Activated CD4-positive, alpha-beta T cell treated with anti-CD3 and anti-CD28 coated beads for 36 hours (primary cell): ENCODE measurements around the gene RASGRP4. TPM values are rescaled to one million over a fixed set of nuclear protein-coding genes. Genes with fewer than 3 reads are reported as not detected.

Experiments
- ATAC-seq: fragments of 200-7000 bp; cut with Tn5 transposase; one replicate; pipeline ENCODE4 v1.10.0; 2021; ENCODE audit warnings: mild to moderate bottlenecking, moderate library complexity
- CTCF ChIA-PET: fragments of 350-600 bp; sonication (Branson Sonifier 250); formaldehyde crosslinking; loops from one replicate; lab custom pipeline; 2021; ENCODE audit warnings: antibody characterized with exemption; lab: Charles Lee
- POLR2A ChIA-PET: fragments of 350-600 bp; sonication (Branson Sonifier 250); formaldehyde crosslinking; loops from one replicate; lab custom pipeline; 2021; ENCODE audit warnings: antibody characterized with exemption, inconsistent platforms; lab: Charles Lee
- DNase-seq: peaks from one replicate; pipeline ENCODE4 v3.0.0-alpha.2; 2020
- H3K27ac Mint-ChIP-seq: one replicate; pipeline ENCODE4 v1.8.0; 2021; ENCODE audit warnings: mixed read lengths
- H3K27me3 Mint-ChIP-seq: one replicate; pipeline ENCODE4 v1.8.0; 2021; ENCODE audit warnings: mixed read lengths
- H3K36me3 Mint-ChIP-seq: one replicate; pipeline ENCODE4 v1.8.0; 2021; ENCODE audit warnings: low read depth, mixed read lengths
- H3K4me1 Mint-ChIP-seq: one replicate; pipeline ENCODE4 v1.8.0; 2021; ENCODE audit warnings: mixed read lengths
- H3K4me3 Mint-ChIP-seq: one replicate; pipeline ENCODE4 v1.8.0; 2021; ENCODE audit warnings: mild to moderate bottlenecking, moderate library complexity, mixed read lengths
- H3K9me3 Mint-ChIP-seq: one replicate; pipeline ENCODE4 v1.8.0; 2021; ENCODE audit warnings: low read depth, mixed read lengths
- intact Hi-C, 2 experiments: fragments of 100-400 bp; cut with DNase I in 1 of 2; cut with micrococcal nuclease in 1 of 2; formaldehyde crosslinking; loops; one replicate each; pipeline versions ENCODE4 v1.14.2 to v1.15.1; 2022 to 2024; cut with DNase I, micrococcal nuclease
- total RNA-seq, 2 experiments: library from RNA; stranded (reverse); gene quantifications; one replicate each; pipeline ENCODE4 v1.2.3, GENCODE V29; 2021

The RASGRP4 gene
- total RNA-seq, 2 experiments from 2014 or later: 5.6 to 5.9 TPM

DNA sequence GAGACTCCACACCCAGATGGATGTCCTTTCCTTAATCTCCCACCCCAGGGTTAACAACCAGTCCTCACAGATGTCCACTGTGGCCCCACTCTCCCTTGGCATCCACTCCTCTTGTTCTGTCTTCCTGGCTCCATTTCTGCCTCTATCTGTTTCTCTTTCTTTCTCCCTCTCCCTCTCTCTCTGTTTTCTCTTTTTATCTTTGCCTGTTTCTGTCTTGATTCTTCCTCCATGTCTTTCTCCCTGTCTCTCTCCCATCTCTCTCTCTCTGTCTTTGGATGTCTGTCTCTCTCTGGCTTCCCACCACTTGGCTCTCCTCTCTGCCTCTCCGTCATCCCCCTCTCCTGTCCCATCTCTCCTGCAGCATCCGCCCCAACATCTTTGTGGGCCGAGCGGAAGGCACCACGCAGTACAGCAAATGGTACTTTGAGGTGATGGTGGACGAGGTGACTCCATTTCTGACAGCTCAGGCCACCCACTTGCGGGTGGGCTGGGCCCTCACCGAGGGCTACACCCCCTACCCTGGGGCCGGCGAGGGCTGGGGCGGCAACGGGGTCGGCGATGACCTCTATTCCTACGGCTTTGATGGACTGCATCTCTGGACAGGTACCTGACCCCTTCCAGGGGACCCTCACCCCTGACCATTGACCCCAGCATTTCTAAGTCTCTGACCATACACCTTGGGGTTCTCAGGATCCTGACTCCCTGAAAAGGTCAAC is 31.8 kb upstream of the RASGRP4 start:
- intact Hi-C loops: no loop called here
- DNase-seq (no peak), ATAC-seq (no peak)
- Mint-ChIP-seq H3K4me3 (no peak overlapping the region), H3K4me1 (no peaks in the 10 kb centered on the region), H3K27ac (no peak overlapping the region), H3K9me3 (no peaks in the 10 kb centered on the region), H3K36me3 (peaks cover 3% of the 10 kb centered on the region), H3K27me3 (peaks cover 10% of the 10 kb centered on the region)
- ChIA-PET CTCF (interaction anchor here (0.9 kb wide), 1 partner anchor 55 kb away, joined by 3 read pairs; the partner anchor contains the start of gene FAM98C), POLR2A (no interaction called here)

DNA sequence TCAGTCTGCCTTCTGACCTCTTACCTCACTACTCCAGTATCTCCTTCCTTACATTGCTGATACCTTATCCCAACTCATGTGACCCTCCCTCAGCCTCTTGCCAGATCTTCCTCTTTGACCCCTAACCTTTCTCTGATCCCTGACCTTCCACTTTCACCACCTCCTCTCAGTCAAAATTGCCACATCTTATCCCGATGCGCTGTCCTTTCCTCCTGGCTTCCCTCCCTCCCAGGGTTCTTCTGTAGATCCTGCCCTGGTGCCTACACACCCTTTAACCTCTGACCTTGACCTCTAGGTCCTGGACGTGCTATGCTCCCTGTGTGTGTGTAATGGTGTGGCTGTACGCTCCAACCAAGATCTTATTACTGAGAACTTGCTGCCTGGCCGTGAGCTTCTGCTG is 31.2 kb upstream of the RASGRP4 start:
- H3K4me3 Mint-ChIP-seq: no peak overlapping the region
- no peak for ATAC-seq
- ChIA-PET POLR2A (interaction anchor here (0.6 kb wide), 1 partner anchor 416 kb away, joined by 4 read pairs; no protein-coding TSS in a partner anchor), CTCF (no interaction called here)
- intact Hi-C loops: no loop called here
- peaks cover 3% of the 10 kb centered on the region for H3K36me3 Mint-ChIP-seq
- H3K27ac Mint-ChIP-seq: no peak overlapping the region
- H3K4me1 Mint-ChIP-seq: no peaks in the 10 kb centered on the region
- H3K27me3 Mint-ChIP-seq: peaks cover 5% of the 10 kb centered on the region
- no peak for DNase-seq
- no peaks in the 10 kb centered on the region for H3K9me3 Mint-ChIP-seq

DNA sequence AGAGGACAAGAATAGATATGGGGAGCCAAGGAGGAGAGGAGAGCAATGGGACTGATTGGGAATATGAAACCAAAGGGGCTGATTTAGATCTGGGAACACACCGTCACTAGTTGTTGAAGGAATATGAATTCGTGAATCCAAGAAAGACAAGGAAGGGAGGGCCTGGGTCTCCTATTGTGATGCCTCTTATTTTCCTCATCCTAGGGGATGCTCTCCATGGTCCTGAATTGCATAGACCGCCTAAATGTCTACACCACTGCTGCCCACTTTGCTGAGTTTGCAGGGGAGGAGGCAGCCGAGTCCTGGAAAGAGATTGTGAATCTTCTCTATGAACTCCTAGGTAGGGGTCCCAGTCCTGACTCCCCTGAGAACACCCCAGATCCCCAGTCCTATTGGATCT is 29.0 kb upstream of the RASGRP4 start:
- DNase-seq: no peak
- POLR2A ChIA-PET: no interaction called here
- H3K27me3 Mint-ChIP-seq: peaks cover 3% of the 10 kb centered on the region

DNA sequence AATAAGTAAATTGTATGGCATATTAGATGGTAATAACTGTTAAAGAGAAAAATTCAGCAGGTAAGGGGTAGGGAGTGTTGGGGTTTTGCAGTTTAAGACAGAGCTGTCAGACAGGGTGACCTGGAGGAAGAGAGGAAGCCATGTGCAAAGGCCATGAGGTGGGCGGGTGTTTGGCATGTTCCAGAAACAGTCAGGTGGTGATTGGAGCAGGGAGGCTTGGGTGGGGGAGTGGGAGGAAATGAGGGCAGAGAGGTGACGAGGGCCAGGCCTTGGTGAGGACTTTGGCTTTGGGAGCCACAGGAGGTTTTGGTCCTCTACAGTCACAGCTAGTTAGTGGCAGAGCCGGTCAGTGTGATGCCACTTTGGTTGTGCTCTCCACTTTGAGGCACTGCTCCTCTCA is 27.6 kb upstream of the RASGRP4 start:
- peaks cover 2% of the 10 kb centered on the region for H3K27me3 Mint-ChIP-seq
- ATAC-seq (no peak), DNase-seq (no peak)
- H3K36me3 Mint-ChIP-seq: peaks cover 2% of the 10 kb centered on the region
- ChIA-PET CTCF (interaction anchor here (0.9 kb wide), 1 partner anchor 477 kb away, joined by 4 read pairs; the partner anchor contains the start of genes MRPS12 and SARS2), POLR2A (interaction anchor here (0.6 kb wide), 1 partner anchor 361 kb away, joined by 3 read pairs; no protein-coding TSS in a partner anchor)
- intact Hi-C loops: loop anchor here in 1 of 2 experiments (2.0 kb wide), 1 partner anchor 17 kb away; no protein-coding TSS in a partner anchor
- no peaks in the 10 kb centered on the region for H3K9me3 Mint-ChIP-seq
- H3K4me1 Mint-ChIP-seq: no peaks in the 10 kb centered on the region
- no peak overlapping the region for H3K27ac Mint-ChIP-seq
- H3K4me3 Mint-ChIP-seq: no peak overlapping the region

More for the DNA sequence above, 29.0 kb upstream of the RASGRP4 start:
- no peak overlapping the region for H3K4me3 Mint-ChIP-seq
- no peak for ATAC-seq
- peaks cover 3% of the 10 kb centered on the region for H3K36me3 Mint-ChIP-seq
- H3K9me3 Mint-ChIP-seq: no peaks in the 10 kb centered on the region
- H3K27ac Mint-ChIP-seq: no peak overlapping the region
- CTCF ChIA-PET: no interaction called here
- no peaks in the 10 kb centered on the region for H3K4me1 Mint-ChIP-seq
- intact Hi-C loops: no loop called here

DNA sequence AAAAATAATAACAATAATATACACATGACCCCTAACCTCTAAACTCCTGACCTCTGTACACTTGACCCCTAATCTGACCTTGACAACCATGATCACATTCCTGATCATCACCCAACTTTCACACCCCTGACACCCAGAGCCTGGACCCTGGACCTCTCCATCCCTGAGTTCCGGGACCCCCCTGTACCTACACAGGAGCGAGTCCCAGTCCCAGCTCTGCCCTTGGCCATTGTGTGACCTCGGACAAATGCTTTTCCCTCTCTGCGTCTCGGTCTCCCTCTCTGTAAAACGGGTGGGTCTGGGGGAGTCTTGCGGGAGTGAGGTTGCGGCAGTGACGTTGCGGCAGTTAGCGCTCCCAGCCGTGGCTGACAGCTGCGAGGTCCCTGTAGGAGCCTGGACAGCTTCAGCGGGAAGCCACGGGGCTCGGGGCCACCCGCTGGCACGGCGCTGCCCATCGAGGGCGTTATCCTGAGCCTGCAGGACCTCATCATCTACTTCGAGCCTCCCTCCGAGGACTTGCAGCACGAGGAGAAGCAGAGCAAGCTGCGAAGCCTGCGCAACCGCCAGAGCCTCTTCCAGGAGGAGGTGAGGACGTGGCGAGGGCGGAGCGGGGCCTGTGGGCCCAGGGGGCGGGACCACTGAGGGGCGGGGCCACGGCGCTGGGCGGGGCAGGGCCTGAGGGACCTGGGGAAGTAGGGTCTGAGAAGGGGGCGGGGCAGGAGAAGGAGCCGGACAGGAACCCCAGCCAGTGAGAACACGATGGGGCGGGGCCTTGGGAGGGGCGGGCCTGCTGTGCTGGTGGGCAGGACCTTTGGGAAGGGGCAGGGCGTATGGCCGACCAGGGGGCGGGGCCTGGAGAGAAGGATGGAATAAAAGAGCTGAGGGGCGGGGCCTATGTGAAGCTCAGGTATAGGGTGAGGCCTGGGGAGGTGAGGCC is 26.7 kb upstream of the RASGRP4 start:
- Mint-ChIP-seq H3K27ac (no peak overlapping the region), H3K9me3 (no peaks in the 10 kb centered on the region), H3K4me3 (no peak overlapping the region), H3K36me3 (peaks cover 2% of the 10 kb centered on the region), H3K4me1 (no peaks in the 10 kb centered on the region), H3K27me3 (peaks cover 2% of the 10 kb centered on the region)
- intact Hi-C loops: loop anchor here in 1 of 2 experiments (2.0 kb wide), 1 partner anchor 16 kb away; no protein-coding TSS in a partner anchor
- DNase-seq: peak; percentile 63
- ChIA-PET CTCF (no interaction called here), POLR2A (interaction anchor here (0.6 kb wide), 1 partner anchor 362 kb away, joined by 3 read pairs; no protein-coding TSS in a partner anchor)
- peak; percentile 64 for ATAC-seq

DNA sequence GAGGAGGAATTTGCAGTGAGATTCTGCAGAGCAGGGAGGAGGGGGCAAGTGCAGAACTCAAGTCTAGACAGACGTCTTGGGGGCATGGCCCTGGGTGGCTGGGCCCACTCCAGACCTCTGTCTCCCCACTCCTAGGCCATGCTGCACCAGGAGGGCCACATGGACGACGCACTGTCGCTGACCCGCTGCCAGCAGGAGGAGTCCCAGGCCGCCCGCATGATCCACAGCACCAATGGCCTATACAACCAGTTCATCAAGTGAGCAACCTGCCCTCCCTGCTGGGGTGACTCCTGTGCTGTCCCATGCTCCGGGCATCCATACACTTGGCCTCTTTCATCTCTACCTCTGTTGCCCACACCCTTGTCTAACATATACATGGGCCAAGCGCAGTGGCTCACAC is 25.6 kb upstream of the RASGRP4 start:
- DNase-seq: no peak
- H3K27ac Mint-ChIP-seq: no peak overlapping the region
- peaks cover 2% of the 10 kb centered on the region for H3K36me3 Mint-ChIP-seq
- no peak for ATAC-seq
- H3K27me3 Mint-ChIP-seq: peaks cover 2% of the 10 kb centered on the region
- H3K9me3 Mint-ChIP-seq: no peaks in the 10 kb centered on the region
- no peaks in the 10 kb centered on the region for H3K4me1 Mint-ChIP-seq
- no peak overlapping the region for H3K4me3 Mint-ChIP-seq
- ChIA-PET POLR2A (no interaction called here), CTCF (no interaction called here)
- intact Hi-C loops: loop anchor here in 1 of 2 experiments (2.0 kb wide), 1 partner anchor 15 kb away; no protein-coding TSS in a partner anchor

DNA sequence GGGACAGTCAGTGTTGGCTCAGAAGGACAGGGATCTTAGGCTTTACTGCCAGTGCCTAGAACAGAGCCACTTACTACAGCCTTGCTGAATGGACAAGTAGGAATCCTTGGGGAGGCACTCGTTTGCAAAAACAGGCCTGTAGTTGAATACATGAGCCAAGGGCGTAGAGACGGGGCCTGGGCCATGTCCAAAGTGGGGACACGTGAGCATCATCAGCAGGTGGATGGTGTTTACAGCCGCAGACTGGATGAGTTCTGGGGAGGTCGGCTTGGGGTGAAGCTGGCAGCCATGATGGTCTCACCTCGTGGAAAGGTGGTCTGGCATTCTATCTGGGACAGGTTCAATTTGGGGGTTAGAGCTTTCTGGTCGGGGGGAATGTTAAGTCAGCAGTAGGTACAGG is 25.0 kb upstream of the RASGRP4 start:
- DNase-seq (no peak), ATAC-seq (no peak)
- Mint-ChIP-seq H3K4me3 (no peak overlapping the region), H3K9me3 (no peaks in the 10 kb centered on the region), H3K27ac (no peak overlapping the region), H3K27me3 (peaks cover 2% of the 10 kb centered on the region), H3K36me3 (peaks cover 2% of the 10 kb centered on the region), H3K4me1 (no peaks in the 10 kb centered on the region)
- intact Hi-C loops: no loop called here
- POLR2A ChIA-PET: interaction anchor here (0.7 kb wide), 1 partner anchor 63 kb away, joined by 3 read pairs; the partner anchor contains the start of gene GGN
- CTCF ChIA-PET: interaction anchor here (1.2 kb wide), 1 partner anchor 48 kb away, joined by 4 read pairs; the partner anchor contains the start of gene FAM98C

DNA sequence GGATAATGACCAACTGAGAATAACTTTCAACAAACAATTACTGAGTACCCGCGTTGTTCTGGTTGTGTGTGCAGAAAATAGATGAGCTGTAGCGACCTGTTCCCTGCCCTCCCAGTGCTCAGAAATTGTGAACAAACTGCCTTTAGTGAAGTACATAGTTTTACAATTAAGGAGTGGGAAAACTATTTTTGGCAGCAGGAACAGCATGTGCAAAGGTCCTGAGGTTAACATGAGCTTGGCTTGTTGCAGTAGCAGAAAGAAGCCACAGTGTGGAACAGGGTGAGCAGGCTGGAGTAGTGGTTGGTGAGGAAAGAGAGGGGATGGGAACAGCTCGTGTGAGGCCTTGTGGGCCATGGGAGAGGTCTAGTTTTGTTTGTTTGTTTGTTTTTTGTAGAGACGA is 23.5 kb upstream of the RASGRP4 start:
- H3K36me3 Mint-ChIP-seq: peaks cover 2% of the 10 kb centered on the region

DNA sequence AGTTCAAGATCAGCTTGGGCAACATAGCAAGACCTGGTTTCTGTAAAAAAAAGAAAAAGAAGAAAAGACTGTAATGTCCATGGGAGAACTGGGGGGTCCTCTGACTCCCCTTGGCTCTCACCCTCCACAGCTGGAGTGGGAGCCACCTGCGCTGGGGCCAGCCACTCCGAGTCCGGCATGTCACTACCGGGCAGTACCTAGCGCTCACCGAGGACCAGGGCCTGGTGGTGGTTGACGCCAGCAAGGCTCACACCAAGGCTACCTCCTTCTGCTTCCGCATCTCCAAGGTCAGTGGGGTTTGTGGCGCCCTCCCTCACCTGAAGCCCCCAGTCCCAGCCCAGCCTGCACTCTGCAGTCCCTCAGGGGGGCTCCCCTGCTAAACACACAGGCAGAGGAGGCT is 22.2 kb upstream of the RASGRP4 start:
- no peak overlapping the region for H3K4me3 Mint-ChIP-seq
- no peak for ATAC-seq

More for the DNA sequence above, 23.5 kb upstream of the RASGRP4 start:
- H3K9me3 Mint-ChIP-seq: no peaks in the 10 kb centered on the region
- H3K27me3 Mint-ChIP-seq: peaks cover 2% of the 10 kb centered on the region
- intact Hi-C loops: no loop called here
- H3K4me3 Mint-ChIP-seq: no peak overlapping the region
- ChIA-PET CTCF (no interaction called here), POLR2A (no interaction called here)
- H3K27ac Mint-ChIP-seq: no peak overlapping the region
- H3K4me1 Mint-ChIP-seq: no peaks in the 10 kb centered on the region
- no peak for DNase-seq
- ATAC-seq: no peak

DNA sequence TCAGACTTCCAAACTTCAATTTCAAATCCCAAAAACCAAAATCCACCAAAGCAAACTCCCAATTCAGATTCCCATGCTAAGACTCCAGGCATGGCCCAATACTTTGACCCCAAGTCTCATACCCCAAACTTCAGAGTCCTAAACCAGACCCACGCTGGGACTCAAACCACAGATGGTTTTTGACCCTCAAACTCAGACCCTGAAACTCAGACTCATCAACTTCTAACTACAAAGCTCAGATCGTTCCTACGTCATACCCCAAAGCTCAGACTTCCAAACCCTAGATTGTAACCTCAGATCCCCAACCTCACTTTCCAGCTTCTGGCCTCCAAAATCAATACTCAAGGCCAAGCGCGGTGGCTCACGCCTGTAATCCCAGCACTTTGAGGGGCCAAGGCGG is 19.3 kb upstream of the RASGRP4 start:
- H3K27ac Mint-ChIP-seq: no peak overlapping the region
- ChIA-PET CTCF (interaction anchor here (0.6 to 1.2 kb wide), 2 partner anchors 42 to 488 kb away, joined by 3 to 5 read pairs; partner anchors contain the start of gene FAM98C), POLR2A (no interaction called here)
- no peaks in the 10 kb centered on the region for H3K9me3 Mint-ChIP-seq
- peaks cover 2% of the 10 kb centered on the region for H3K36me3 Mint-ChIP-seq
- ATAC-seq (no peak), DNase-seq (no peak)
- no peak overlapping the region for H3K4me3 Mint-ChIP-seq
- H3K4me1 Mint-ChIP-seq: no peaks in the 10 kb centered on the region
- intact Hi-C loops: no loop called here
- H3K27me3 Mint-ChIP-seq: peaks cover 2% of the 10 kb centered on the region

More for the DNA sequence above, 22.2 kb upstream of the RASGRP4 start:
- intact Hi-C loops: no loop called here
- no peak overlapping the region for H3K27ac Mint-ChIP-seq
- H3K36me3 Mint-ChIP-seq: peaks cover 2% of the 10 kb centered on the region
- H3K9me3 Mint-ChIP-seq: no peaks in the 10 kb centered on the region
- H3K27me3 Mint-ChIP-seq: peaks cover 2% of the 10 kb centered on the region
- H3K4me1 Mint-ChIP-seq: no peaks in the 10 kb centered on the region
- CTCF ChIA-PET: interaction anchor here (1.2 kb wide), 1 partner anchor 46 kb away, joined by 4 read pairs; the partner anchor contains the start of gene FAM98C
- POLR2A ChIA-PET: no interaction called here
- DNase-seq: no peak

DNA sequence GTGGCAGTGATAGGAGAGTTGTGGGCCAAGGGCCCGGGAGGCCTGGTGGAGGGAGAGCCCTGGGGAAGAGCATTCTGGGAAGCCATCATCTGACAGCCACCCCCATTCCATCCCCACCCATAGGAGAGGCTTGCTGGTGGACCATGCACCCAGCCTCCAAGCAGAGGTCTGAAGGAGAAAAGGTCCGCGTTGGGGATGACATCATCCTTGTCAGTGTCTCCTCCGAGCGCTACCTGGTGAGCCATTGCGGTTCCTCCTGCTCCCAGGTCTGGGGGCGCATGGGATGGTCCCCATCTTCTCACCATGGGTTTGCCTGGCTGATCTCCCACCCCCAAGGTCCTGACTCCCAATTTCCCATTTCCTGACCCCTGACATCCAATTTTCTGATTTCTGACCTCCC is 18.0 kb upstream of the RASGRP4 start:
- no peak overlapping the region for H3K4me3 Mint-ChIP-seq
- ChIA-PET CTCF (no interaction called here), POLR2A (no interaction called here)
- peaks cover 2% of the 10 kb centered on the region for H3K36me3 Mint-ChIP-seq
- H3K9me3 Mint-ChIP-seq: no peaks in the 10 kb centered on the region
- intact Hi-C loops: no loop called here
- DNase-seq: no peak
- ATAC-seq: no peak
- H3K27me3 Mint-ChIP-seq: peaks cover 2% of the 10 kb centered on the region
- no peak overlapping the region for H3K27ac Mint-ChIP-seq
- H3K4me1 Mint-ChIP-seq: no peaks in the 10 kb centered on the region
